HEK293 (cell line): ENCODE measurements around the gene KLHL8.

Experiments used
- CTCF ChIA-PET: fragments of 350-600 bp; formaldehyde crosslinking; extraction: SDS; loops from one replicate; lab custom pipeline; 2021; ENCODE audit warnings: antibody characterized with exemption; lab: Yijun Ruan, JAX
- POLR2A ChIA-PET: fragments of 300-600 bp; formaldehyde crosslinking; extraction: SDS; loops from one replicate; lab custom pipeline; 2020; ENCODE audit warnings: antibody characterized with exemption, inconsistent platforms; lab: Yijun Ruan, JAX
- H3K27ac ChIP-seq: fragments of 200-500 bp; sonication (Bioruptor generic); 2 replicates; pipeline ENCODE4 v1.5.1; 2014; ENCODE audit warnings: low read depth, low read length, control low read depth, inconsistent platforms; ENCODE audit errors: extremely low read depth
- H3K36me3 ChIP-seq, 2 experiments: fragments of 200-500 bp in 1 of 2; sonication (Bioruptor generic) in 1 of 2; 1 replicate in 1 of 2; 2 replicates in 1 of 2; pipeline ENCODE4 v1.5.1; 2014 to 2017; ENCODE audit warnings: inconsistent platforms in 2 of 2, low read length in 2 of 2; ENCODE audit not compliant: control insufficient read depth in 2 of 2, insufficient read depth in 1 of 2
- H3K4me1 ChIP-seq: fragments of 200-500 bp; sonication (Bioruptor generic); 2 replicates; pipeline ENCODE4 v1.5.1; 2014; ENCODE audit warnings: mild to moderate bottlenecking, low read length, inconsistent platforms; ENCODE audit not compliant: control insufficient read depth, insufficient read depth
- H3K4me3 ChIP-seq: 2 replicates; pipeline ENCODE4 v1.5.1; 2011; ENCODE audit warnings: low read depth, mild to moderate bottlenecking, control low read depth, low read length, moderate library complexity
- H3K9me3 ChIP-seq: fragments of 200-500 bp; sonication (Bioruptor generic); 2 replicates; pipeline ENCODE4 v1.5.1; 2014; ENCODE audit warnings: low read depth, low read length, inconsistent platforms; ENCODE audit not compliant: control insufficient read depth, insufficient read depth
- KLF16 ChIP-seq: fragments of 450-650 bp; formaldehyde crosslinking; IDR thresholded peaks from 2 replicates; pipeline ENCODE4 v1.5.1; 2017; ENCODE audit warnings: missing biosample characterization, missing genetic modification characterization
- SALL2 ChIP-seq: fragments of 450-650 bp; formaldehyde crosslinking; IDR thresholded peaks from 2 replicates; pipeline ENCODE4 v1.5.0; 2017; ENCODE audit warnings: missing biosample characterization, mild to moderate bottlenecking, missing genetic modification characterization, borderline replicate concordance
- YY1 ChIP-seq: fragments of 450-650 bp; formaldehyde crosslinking; IDR thresholded peaks from 2 replicates; pipeline ENCODE4 v1.5.1; 2018; ENCODE audit warnings: missing biosample characterization, missing genetic modification characterization
- YY2 ChIP-seq: fragments of 450-650 bp; formaldehyde crosslinking; IDR thresholded peaks from 2 replicates; pipeline ENCODE4 v1.5.1; 2016; ENCODE audit warnings: missing biosample characterization, missing genetic modification characterization
- ZBTB11 ChIP-seq: fragments of 450-650 bp; formaldehyde crosslinking; conservative IDR thresholded peaks from 2 replicates; pipeline ENCODE4 v1.5.1; 2016; ENCODE audit warnings: low read depth, missing biosample characterization, missing genetic modification characterization
- ZEB2 ChIP-seq: fragments of 450-650 bp; formaldehyde crosslinking; IDR thresholded peaks from 2 replicates; pipeline ENCODE4 v1.5.1; 2016; ENCODE audit warnings: missing biosample characterization, missing genetic modification characterization
- ZNF175 ChIP-seq: fragments of 450-650 bp; formaldehyde crosslinking; IDR thresholded peaks from 2 replicates; pipeline ENCODE4 v1.5.1; 2016; ENCODE audit warnings: missing biosample characterization, missing genetic modification characterization
- ZNF221 ChIP-seq: fragments of 450-650 bp; formaldehyde crosslinking; IDR thresholded peaks from 2 replicates; pipeline ENCODE4 v1.5.1; 2017; ENCODE audit warnings: missing biosample characterization, missing genetic modification characterization, borderline replicate concordance
- ZNF239 ChIP-seq: fragments of 450-650 bp; formaldehyde crosslinking; IDR thresholded peaks from 2 replicates; pipeline ENCODE4 v1.5.1; 2016; ENCODE audit warnings: missing biosample characterization, missing genetic modification characterization
- ZNF266 ChIP-seq: fragments of 450-650 bp; formaldehyde crosslinking; IDR thresholded peaks from 2 replicates; pipeline ENCODE4 v1.5.1; 2016; ENCODE audit warnings: missing biosample characterization, missing genetic modification characterization, low read depth
- ZNF280C ChIP-seq: fragments of 450-650 bp; formaldehyde crosslinking; IDR thresholded peaks from 2 replicates; pipeline ENCODE4 v1.5.1; 2016; ENCODE audit warnings: missing biosample characterization, missing genetic modification characterization
- ZNF335 ChIP-seq: fragments of 450-650 bp; formaldehyde crosslinking; conservative IDR thresholded peaks from 2 replicates; pipeline ENCODE4 v1.5.1; 2016; ENCODE audit warnings: missing biosample characterization, missing genetic modification characterization
- ZNF341 ChIP-seq: fragments of 450-650 bp; formaldehyde crosslinking; IDR thresholded peaks from 2 replicates; pipeline ENCODE4; 2016; ENCODE audit warnings: low read depth, missing biosample characterization, missing genetic modification characterization
- ZNF366 ChIP-seq: fragments of 450-650 bp; formaldehyde crosslinking; conservative IDR thresholded peaks from 2 replicates; pipeline ENCODE4 v1.5.1; 2016; ENCODE audit warnings: missing biosample characterization, missing genetic modification characterization
- ZNF416 ChIP-seq: fragments of 450-650 bp; formaldehyde crosslinking; IDR thresholded peaks from 2 replicates; pipeline ENCODE4 v1.5.1; 2016; ENCODE audit warnings: missing biosample characterization, missing genetic modification characterization
- ZNF426 ChIP-seq: fragments of 450-650 bp; formaldehyde crosslinking; IDR thresholded peaks from 2 replicates; pipeline ENCODE4 v1.5.1; 2017; ENCODE audit warnings: missing biosample characterization, missing genetic modification characterization, mild to moderate bottlenecking, inconsistent platforms, moderate library complexity
- ZNF549 ChIP-seq: fragments of 450-650 bp; IDR thresholded peaks from 2 replicates; pipeline ENCODE4 v1.5.1; 2018; ENCODE audit warnings: missing biosample characterization, missing genetic modification characterization, mild to moderate bottlenecking, inconsistent platforms, moderate library complexity
- ZNF555 ChIP-seq: fragments of 450-650 bp; formaldehyde crosslinking; conservative IDR thresholded peaks from 2 replicates; pipeline ENCODE4 v1.5.1; 2017; ENCODE audit warnings: missing biosample characterization, mild to moderate bottlenecking, missing genetic modification characterization, inconsistent platforms
- ZNF596 ChIP-seq: fragments of 450-650 bp; IDR thresholded peaks from 2 replicates; pipeline ENCODE4 v1.5.0; 2018; ENCODE audit warnings: missing biosample characterization, mild to moderate bottlenecking, missing genetic modification characterization, moderate library complexity
- ZNF610 ChIP-seq: fragments of 450-650 bp; formaldehyde crosslinking; IDR thresholded peaks from 2 replicates; pipeline ENCODE4 v1.5.1; 2016; ENCODE audit warnings: missing biosample characterization, missing genetic modification characterization, borderline replicate concordance
- ZNF621 ChIP-seq: fragments of 450-650 bp; formaldehyde crosslinking; IDR thresholded peaks from 2 replicates; pipeline ENCODE4 v1.5.1; 2017; ENCODE audit warnings: missing biosample characterization, missing genetic modification characterization
- ZNF645 ChIP-seq: fragments of 450-650 bp; formaldehyde crosslinking; IDR thresholded peaks from 2 replicates; pipeline ENCODE4; 2016; ENCODE audit warnings: missing biosample characterization, missing genetic modification characterization
- ZNF704 ChIP-seq: fragments of 450-650 bp; formaldehyde crosslinking; IDR thresholded peaks from 2 replicates; pipeline ENCODE4 v1.5.1; 2016; ENCODE audit warnings: missing biosample characterization, missing genetic modification characterization
- ZNF707 ChIP-seq: fragments of 450-650 bp; formaldehyde crosslinking; IDR thresholded peaks from 2 replicates; pipeline ENCODE4 v1.5.1; 2016; ENCODE audit warnings: missing biosample characterization, missing genetic modification characterization
- ZNF768 ChIP-seq: fragments of 450-650 bp; formaldehyde crosslinking; IDR thresholded peaks from 2 replicates; pipeline ENCODE4 v1.5.1; 2018; ENCODE audit warnings: missing biosample characterization, mild to moderate bottlenecking, missing genetic modification characterization
- ZNF791 ChIP-seq: fragments of 450-650 bp; formaldehyde crosslinking; IDR thresholded peaks from 2 replicates; pipeline ENCODE4 v1.5.1; 2016; ENCODE audit warnings: missing biosample characterization, missing genetic modification characterization
- TF ChIP-seq, protein P1 (sequence below): fragments of 450-650 bp; formaldehyde crosslinking; IDR thresholded peaks from 2 replicates; pipeline ENCODE4 v1.5.1; 2016; ENCODE audit warnings: missing biosample characterization, missing genetic modification characterization
- TF ChIP-seq, protein P2 (sequence below): fragments of 450-650 bp; formaldehyde crosslinking; IDR thresholded peaks from 2 replicates; pipeline ENCODE4 v1.5.1; 2017; ENCODE audit warnings: missing biosample characterization, mild to moderate bottlenecking, missing genetic modification characterization, moderate library complexity

KLHL8 gene

DNA sequence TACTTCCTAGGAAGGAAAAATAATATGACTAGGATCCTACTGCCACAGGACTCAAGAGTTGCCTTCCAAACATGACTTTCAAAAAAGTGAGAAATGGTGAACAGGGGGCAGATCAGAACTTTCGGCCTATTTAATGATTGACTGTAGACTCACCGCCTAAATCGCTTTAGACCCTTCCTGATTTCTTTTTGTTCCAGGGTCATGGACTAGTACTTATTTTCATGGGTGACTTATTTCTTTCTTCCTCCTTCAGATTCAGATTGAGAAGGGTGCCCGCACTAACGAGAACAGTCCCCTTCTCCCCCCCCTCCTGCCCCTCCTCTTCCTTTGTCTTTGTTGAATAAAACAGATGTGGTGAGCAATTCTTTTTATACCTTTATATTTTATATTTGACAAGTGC, 48.0 kb upstream of the KLHL8 start:
- Histone ChIP-seq H3K36me3 (no peaks in the 10 kb centered on the region), H3K4me1 (no peaks in the 10 kb centered on the region), H3K4me3 (no peak overlapping the region), H3K9me3 (no peaks in the 10 kb centered on the region), H3K27ac (no peak overlapping the region)
- TF ChIP-seq ZNF280C (tag by site-specific recombination), result no peak
- TF ChIP-seq ZNF335 (tag by site-specific recombination), result no peak
- no peak for TF ChIP-seq ZNF645
- no peak for TF ChIP-seq ZNF341
- no peak for TF ChIP-seq YY1 (tag by site-specific recombination)
- TF ChIP-seq ZNF221 (tag by site-specific recombination), result no peak
- TF ChIP-seq ZNF266 (tag by site-specific recombination), result no peak
- no peak for TF ChIP-seq ZNF549 (tag by site-specific recombination)
- no peak for TF ChIP-seq YY2 (tag by site-specific recombination)
- no peak for TF ChIP-seq ZNF768
- TF ChIP-seq ZNF416 (tag by site-specific recombination), result no peak
- no peak for TF ChIP-seq ZNF555
- no peak for TF ChIP-seq SALL2 (tag by site-specific recombination)
- TF ChIP-seq ZNF366, result no peak
- TF ChIP-seq ZNF621, result no peak
- TF ChIP-seq KLF16, result no peak
- no peak for TF ChIP-seq ZNF426 (tag by site-specific recombination)
- TF ChIP-seq, protein P1, sequence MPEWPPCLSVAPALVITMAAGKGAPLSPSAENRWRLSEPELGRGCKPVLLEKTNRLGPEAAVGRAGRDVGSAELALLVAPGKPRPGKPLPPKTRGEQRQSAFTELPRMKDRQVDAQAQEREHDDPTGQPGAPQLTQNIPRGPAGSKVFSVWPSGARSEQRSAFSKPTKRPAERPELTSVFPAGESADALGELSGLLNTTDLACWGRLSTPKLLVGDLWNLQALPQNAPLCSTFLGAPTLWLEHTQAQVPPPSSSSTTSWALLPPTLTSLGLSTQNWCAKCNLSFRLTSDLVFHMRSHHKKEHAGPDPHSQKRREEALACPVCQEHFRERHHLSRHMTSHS, result no peak
- TF ChIP-seq ZNF704 (tag by site-specific recombination), result no peak
- ChIA-PET POLR2A (no interaction called here), CTCF (interaction anchor here (0.5 to 3.1 kb wide), 5 partner anchors 15 to 769 kb away, joined by 3 to 12 read pairs (median 3); no protein-coding TSS in a partner anchor)

DNA sequence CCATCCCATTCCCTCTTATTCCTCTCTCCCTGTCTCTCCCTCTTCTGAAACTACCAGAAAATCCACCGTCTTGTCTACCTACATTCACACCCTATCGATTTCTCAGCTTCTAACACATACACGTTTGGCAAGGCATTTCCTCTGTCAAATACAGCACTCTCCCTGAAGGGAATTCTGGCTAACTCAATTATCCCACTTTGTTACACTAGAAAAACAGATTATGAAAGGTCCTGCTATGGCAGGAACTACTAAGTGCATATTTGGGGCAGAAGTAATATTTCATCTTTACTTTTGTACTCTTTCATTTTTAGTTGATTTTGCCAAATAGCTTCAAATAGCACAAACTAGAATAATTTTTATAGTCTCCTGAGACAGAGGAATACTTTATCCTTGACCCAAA, 46.6 kb upstream of the KLHL8 start:
- Histone ChIP-seq H3K4me1 (no peaks in the 10 kb centered on the region), H3K36me3 (no peaks in the 10 kb centered on the region), H3K27ac (no peak overlapping the region), H3K9me3 (no peaks in the 10 kb centered on the region), H3K4me3 (no peak overlapping the region)
- CTCF ChIA-PET, result no interaction called here
- POLR2A ChIA-PET, result no interaction called here
- TF ChIP-seq, protein P2, sequence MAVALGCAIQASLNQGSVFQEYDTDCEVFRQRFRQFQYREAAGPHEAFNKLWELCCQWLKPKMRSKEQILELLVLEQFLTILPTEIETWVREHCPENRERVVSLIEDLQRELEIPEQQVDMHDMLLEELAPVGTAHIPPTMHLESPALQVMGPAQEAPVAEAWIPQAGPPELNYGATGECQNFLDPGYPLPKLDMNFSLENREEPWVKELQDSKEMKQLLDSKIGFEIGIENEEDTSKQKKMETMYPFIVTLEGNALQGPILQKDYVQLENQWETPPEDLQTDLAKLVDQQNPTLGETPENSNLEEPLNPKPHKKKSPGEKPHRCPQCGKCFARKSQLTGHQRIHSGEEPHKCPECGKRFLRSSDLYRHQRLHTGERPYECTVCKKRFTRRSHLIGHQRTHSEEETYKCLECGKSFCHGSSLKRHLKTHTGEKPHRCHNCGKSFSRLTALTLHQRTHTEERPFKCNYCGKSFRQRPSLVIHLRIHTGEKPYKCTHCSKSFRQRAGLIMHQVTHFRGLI (tag by site-specific recombination), result no peak
- TF ChIP-seq ZNF239 (tag by site-specific recombination), result no peak
- TF ChIP-seq ZBTB11, result no peak
- no peak for TF ChIP-seq ZNF707 (tag by site-specific recombination)
- no peak for TF ChIP-seq ZNF596 (tag by site-specific recombination)
- no peak for TF ChIP-seq ZNF175 (tag by site-specific recombination)
- no peak for TF ChIP-seq ZNF335 (tag by site-specific recombination)
- TF ChIP-seq ZNF791, result no peak
- TF ChIP-seq ZNF610, result no peak
- TF ChIP-seq ZEB2, result no peak
